Loucy (cell line): ENCODE data around the gene KRT74.

Source experiments
- EZH2phosphoT487 ChIP-seq: fragments of 200-600 bp; IDR thresholded peaks from 2 replicates; pipeline ENCODE4 v1.6.1; 2018; ENCODE audit warnings: antibody characterized with exemption, mild to moderate bottlenecking, moderate library complexity, borderline replicate concordance
- TF ChIP-seq, protein P1 (sequence below): fragments of 200-600 bp; sonication (generic); conservative IDR thresholded peaks from 2 replicates; pipeline ENCODE4 v1.5.1; 2014; ENCODE audit warnings: mild to moderate bottlenecking, antibody characterized with exemption, low read length

GRCh38 chr12:52606581-52607218, 33.1 kb upstream of the KRT74 start:
- TF ChIP-seq EZH2phosphoT487, result no peak
- TF ChIP-seq, protein P1, sequence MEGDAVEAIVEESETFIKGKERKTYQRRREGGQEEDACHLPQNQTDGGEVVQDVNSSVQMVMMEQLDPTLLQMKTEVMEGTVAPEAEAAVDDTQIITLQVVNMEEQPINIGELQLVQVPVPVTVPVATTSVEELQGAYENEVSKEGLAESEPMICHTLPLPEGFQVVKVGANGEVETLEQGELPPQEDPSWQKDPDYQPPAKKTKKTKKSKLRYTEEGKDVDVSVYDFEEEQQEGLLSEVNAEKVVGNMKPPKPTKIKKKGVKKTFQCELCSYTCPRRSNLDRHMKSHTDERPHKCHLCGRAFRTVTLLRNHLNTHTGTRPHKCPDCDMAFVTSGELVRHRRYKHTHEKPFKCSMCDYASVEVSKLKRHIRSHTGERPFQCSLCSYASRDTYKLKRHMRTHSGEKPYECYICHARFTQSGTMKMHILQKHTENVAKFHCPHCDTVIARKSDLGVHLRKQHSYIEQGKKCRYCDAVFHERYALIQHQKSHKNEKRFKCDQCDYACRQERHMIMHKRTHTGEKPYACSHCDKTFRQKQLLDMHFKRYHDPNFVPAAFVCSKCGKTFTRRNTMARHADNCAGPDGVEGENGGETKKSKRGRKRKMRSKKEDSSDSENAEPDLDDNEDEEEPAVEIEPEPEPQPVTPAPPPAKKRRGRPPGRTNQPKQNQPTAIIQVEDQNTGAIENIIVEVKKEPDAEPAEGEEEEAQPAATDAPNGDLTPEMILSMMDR, result no peak
